Muscle of back (tissue), 11 donors: ENCODE data around the gene THEM4. TPM values are rescaled to one million over a fixed set of nuclear protein-coding genes. Genes with fewer than 3 reads are reported as not detected.
"Not testable (repeated sequence)": the region's sequence is repeated elsewhere in the genome, so short reads cannot be mapped to it uniquely, and the experiment has no call there.

Experiments
- DNase-seq, 3 donors: peaks; one replicate each; pipeline versions ENCODE4 v3.0.0 to v3.0.0-alpha.2; 2013
- polyA plus RNA-seq, 10 donors: library from polyadenylated mRNA; unstranded; fragments of 120-200 nt; gene quantifications; one replicate each; pipeline ENCODE4 v1.2.1, GENCODE V29; 2013; ENCODE audit not compliant: insufficient read length in 10 of 10

THEM4 gene
- polyA plus RNA-seq, 10 donors: 8.8 to 23.8 (median 14.7) TPM

GRCh38 chr1:151935894-151936602, 26.7 kb upstream of the THEM4 start:
- DNase-seq: no peak

DNA sequence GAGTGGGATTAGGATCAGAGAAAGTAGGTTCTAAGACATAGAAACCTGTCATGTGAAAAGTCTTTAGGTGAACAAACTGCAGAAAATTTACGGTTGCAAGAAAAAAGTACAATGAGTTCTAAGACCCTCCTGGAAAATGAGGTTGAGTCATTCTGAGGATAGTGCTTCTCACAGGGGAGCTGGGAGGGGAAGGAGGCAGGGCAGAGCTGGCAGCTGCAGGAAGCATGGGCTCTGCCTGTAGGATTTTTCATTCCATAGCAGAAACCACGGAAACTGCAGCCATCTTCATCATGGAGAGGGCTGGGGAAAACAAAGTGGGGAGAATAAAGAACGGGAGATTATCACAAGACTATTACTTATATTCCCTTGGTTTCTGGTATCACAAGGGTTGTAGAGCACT, 25.8 kb upstream of the THEM4 start:
- DNase-seq: no peak

DNA sequence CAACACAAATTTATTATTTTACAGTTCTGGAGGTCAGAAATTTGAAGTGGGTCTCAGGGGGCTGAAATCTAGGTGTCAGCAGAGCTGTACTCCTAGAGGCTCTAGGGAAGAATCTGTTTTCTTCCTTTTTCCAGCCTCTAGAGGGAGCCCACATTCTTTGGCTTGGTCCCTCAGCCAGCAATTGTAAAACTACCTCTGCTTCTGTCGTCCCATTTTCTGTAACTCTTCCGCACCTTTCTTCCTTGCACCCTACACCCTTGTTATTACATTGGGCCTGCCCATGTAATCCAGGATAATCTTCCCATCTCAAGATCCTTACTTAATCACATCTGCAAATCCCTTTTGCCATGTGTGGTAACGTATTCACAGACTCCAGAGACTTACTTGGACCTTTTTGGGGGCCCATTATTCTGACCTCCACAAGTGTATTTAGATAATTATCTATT, 24.8 kb upstream of the THEM4 start:
- peak; percentile 64 to 84 (median 78) for DNase-seq

DNA sequence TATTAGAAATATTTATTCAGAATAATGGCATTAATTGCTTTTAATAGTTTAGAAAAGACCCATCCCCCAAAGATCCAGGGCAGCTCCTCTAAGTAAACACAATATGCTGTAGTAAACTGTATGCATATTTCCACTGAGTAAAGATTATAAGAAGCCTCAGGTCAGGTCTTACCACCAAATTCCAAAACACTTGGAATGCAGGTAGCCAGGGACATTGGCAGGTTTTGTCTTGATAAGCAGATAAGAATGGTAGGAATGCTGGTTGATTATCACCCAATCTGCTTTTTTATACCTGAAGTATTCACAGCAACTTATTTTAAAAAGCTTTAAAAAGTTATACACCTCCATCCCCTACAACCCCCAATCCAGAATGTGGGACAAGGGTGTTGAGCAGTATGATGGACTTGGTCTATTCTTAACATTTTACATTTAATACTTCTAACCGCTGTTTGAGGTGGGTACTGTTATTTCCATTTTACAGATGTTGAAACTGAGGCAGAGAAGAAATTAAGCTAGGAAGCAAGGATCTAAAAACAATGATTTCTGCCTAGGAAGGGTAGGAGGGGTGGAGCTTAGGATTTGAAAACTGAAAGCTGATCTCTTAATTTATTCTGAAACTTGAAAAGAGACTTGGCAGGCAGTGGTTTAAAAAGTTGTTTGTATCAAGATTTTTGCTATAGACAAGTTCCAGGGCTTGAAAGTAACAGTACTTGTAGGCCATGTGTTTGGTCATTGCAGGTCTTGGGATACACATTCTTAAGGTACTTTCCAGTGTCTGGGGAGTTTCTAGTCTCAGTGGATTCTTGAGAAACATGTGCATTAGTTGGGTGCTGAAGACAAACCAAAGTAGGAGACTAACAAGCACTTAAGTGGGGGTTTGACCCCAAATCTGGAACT, 15.6 kb upstream of the THEM4 start:
- no peak for DNase-seq

DNA sequence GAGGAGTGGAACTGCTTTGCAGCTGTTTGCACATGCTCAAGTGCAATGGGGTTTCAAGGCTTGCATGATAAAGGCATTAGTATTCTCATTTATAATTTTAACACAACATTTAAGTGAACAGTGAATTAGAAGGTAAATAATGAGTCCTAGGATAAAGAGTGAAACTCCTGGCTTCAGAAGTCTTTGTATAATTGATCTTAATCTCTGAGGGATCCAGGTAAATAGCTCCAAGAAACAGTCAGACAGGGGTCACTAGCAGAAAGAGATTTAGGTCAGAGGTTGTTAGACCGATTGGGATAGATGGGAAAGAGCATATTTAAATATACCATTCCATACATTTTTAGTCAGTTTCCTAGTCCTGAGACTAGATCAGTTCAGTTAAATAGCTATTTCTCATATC, 14.1 kb upstream of the THEM4 start:
- no peak for DNase-seq

DNA sequence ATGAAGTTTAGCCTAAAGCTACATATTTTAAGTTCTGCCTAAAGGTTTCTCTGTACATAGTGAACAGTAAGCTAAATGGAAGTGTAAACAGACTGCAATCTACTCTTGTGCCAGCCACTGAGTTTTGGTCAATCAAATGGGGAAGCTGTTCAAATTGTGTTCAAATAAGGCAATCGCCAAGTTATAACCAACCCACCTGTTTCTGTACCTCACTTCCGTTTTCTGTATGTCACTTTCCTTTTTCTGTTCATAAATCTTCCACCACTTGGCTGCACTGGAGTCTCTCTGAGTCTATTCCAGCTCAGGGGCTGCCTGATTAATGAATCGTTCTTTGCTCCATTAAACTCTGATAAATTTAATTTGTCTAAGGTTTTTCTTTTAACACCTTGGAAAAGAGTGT, 10.8 kb upstream of the THEM4 start:
- no peak for DNase-seq

DNA sequence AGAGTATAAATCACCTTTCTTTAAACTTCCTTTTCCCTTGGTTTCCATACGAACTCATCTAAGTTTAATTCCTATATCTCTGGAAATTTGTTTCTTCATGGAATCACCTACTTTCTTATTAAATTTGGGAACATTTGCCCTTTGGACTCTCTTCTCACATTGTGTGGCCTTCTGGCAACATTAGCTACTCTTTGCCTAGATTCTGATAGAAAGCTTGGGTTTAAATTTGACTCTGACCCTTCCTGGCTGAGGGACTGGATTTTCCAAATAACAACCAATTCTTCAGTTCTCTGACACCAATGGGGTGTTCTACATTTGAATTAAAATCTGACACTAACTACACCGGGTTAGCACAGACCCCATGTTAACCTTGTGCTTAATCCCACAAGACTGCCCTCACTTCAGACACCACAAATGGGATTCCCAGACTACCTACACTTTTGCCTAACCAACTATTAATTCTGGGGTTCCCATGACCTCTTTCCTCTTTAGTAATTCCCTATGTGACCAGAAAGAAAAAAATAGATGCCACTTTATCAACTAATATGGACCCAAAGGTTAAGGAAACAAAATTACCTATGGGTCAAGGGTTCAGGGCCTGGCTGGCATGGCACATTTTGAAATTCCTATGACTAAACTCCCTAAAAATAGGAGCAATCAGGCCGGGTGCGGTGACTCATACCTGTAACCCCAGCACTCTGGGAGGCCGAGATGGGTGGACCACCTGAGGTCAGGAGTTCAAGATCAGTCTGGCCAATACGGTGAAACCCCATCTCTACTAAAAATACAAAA, 9.7 kb upstream of the THEM4 start:
- DNase-seq: no peak

- DNase-seq: no peak
Observed at GRCh38 chr1:151918156-151918555, 8.8 kb upstream of the THEM4 start.

GRCh38 chr1:151916726-151917370, 7.5 kb upstream of the THEM4 start:
- DNase-seq: no peak

DNA sequence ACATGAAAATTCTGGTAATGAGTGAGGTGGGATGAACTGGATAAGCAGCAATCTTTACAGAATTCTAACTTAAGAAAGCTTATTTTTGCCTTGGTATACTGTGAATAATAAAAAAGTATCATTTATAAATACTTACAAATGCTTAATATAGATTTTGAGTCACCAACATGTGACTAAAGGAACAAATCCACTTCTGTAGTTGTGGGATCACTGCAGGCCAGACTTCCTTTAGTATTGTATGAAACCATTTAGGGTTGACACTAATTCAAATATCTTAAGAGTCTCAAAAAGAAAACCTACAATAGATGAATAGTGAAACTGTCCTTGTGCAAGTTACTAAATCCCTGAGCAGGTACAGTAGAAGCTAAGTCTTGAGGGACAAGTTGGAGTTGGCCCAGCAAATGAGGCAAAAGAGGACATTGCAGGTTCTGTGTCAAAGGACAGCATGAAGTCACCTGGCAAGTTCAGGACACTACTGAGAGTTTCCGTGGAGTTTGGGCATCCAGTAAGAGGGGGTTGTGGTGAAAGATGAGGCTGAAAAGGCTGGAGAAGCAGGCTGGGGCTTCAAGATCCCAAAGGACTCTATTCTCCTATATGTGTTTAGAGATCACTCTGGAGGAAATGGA, 5.9 kb upstream of the THEM4 start:
- DNase-seq: no peak

DNA sequence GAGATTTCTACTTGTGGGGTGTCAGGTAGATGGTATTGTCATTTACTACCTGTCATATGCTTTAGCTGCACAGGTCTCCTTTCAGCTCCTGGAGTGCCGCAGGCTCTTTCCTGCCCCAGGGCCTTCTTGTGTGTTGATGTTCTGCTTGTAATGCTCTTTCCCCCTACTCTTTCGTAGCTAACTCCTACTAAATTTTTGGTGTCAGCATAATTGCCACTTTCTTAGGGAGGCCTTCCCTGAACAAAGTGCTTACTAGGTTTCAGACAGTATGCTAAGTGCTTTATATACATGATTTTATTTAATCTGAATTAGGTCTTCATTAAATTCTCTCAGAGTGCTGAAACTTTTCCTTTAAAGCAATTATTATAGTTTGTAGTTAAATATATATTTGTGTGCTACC, 4.8 kb upstream of the THEM4 start:
- no peak for DNase-seq

DNA sequence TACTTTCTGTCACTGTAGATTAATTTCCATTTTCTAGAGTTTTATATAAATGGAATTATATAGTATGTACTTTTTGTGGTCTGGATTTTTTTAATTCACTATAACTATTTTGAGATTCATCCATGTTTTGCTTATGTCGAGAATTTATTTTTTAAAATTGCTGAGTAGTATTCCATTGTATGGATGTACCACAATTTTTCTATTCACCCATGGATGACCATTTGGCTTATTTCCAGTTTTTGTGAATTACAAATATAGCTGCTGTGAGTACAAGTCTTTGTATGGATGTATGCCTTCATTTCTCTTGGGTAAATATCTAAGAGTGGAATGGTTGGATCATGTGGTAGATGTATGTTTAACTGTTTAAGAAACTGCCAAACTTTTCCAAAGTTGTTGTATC, 3.7 kb upstream of the THEM4 start:
- no peak for DNase-seq

DNA sequence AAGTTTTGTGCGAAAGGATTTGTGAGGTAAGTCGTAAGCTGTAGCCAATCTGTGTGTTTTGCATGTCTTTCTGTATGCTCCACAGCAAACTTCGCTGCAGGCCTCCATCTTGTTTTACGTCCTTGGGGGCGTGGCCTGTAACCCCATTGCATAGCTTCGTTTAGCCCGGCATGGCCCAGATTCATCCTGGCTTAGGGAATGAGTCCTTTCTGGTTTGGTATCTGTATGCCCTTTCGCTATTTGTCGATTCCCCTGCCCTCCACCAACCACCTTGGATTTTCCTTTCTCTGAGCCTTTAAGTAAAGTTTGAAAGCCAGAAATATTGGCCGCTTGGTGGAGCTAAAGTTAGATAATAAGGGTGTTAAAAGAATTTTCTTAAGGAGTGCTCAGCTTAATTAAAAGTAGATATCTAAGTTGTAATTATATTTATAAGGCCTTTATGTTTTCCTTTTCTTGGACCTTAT, 1.1 kb downstream of the THEM4 start:
- DNase-seq: peak in 1 of 3 donors; percentile 12

GRCh38 chr1:151907363-151908139, 1.8 kb downstream of the THEM4 start:
- DNase-seq: no peak

- not testable (repeated sequence) for DNase-seq
Observed at GRCh38 chr1:151906324-151906645, 3.0 kb downstream of the THEM4 start.

DNA sequence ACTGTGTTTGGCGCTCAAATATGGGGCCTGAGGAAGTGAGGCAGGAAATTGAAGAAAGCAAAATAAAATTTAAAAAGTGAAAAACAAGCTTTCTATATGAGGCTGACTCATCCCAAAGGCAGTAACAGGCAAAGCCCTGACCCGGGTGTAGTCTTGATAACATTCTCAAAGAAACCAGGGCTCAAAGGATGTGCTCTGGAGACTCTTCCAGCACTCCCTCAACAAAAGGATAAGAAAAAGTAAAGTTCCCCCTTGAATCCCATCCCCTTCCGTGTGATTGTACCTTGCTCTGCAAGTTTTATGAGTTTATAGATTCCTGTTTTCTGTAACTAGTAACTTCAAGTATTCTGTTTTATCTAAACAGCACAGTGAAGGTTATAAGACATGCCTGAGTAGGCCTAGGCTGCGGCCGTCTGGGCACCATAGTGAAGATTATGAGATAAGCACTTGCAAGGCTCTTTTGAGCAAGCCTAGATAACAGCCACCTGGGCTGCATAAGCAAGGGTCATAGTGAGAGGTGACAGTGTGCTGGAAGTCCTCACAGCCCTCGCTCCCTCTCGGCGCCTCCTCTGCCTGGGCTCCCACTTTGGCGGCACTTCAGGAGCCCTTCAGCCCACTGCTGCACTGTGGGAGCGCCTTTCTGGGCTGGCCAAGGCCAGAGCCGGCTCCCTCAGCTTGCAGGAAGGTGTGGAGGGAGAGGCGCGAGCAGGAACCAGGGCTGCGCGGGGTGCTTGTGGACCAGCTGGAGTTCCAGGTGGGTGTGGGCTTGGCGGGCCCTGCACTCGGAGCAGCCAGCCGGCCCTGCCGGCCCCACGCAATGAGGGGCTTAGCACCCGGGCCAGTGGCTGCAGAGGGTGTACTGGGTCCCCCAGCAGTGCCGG, 3.6 kb downstream of the THEM4 start:
- DNase-seq: not testable (repeated sequence)

DNA sequence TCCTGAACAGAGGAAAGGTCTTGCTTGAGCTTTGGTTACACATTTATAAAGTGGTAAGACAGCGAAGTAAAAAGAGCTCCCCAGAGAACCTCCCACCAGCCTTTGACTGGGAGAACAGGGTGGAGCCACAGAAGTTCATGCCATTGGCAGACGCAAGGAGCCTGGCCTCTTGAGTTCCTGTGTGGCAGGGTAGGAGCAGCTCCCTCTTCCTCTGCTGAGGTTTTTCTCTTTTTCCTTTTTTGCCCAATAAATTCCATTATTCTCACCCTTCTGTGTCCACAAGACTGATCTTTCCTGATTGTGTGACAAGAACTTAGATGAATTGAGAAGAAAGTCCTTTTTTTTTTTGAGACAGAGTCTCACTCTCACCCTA, 4.3 kb downstream of the THEM4 start:
- no peak for DNase-seq

- DNase-seq: no peak
Observed at GRCh38 chr1:151902858-151903257, 6.5 kb downstream of the THEM4 start.

- not testable (repeated sequence) for DNase-seq
Observed at GRCh38 chr1:151900804-151901203, 8.5 kb downstream of the THEM4 start.
